Colonic mucosa (tissue), 4 donors: ENCODE measurements around the gene TMEM171. TPM values are rescaled to one million over a fixed set of nuclear protein-coding genes. Genes with fewer than 3 reads are reported as not detected.

Experiments
- DNase-seq: peaks from one replicate; pipeline ENCODE4 v3.0.0-alpha.2; 2020
- H3K27ac ChIP-seq: fragments of 200-600 bp; one replicate; pipeline ENCODE4 v1.8.0; 2021
- H3K27me3 ChIP-seq: fragments of 200-600 bp; one replicate; pipeline ENCODE4 v1.8.0; 2021
- H3K36me3 ChIP-seq: fragments of 200-600 bp; one replicate; pipeline ENCODE4 v1.8.0; 2021
- H3K4me1 ChIP-seq: fragments of 200-600 bp; one replicate; pipeline ENCODE4 v1.8.0; 2021; ENCODE audit warnings: mild to moderate bottlenecking
- H3K4me3 ChIP-seq: fragments of 200-600 bp; one replicate; pipeline ENCODE4 v1.8.0; 2021
- H3K9ac ChIP-seq, 2 donors: one replicate each; pipeline ENCODE4 v1.7.0; 2013; ENCODE audit warnings: control low read depth in 2 of 2, low read depth in 2 of 2, low read length in 2 of 2
- H3K9me3 ChIP-seq: fragments of 200-600 bp; one replicate; pipeline ENCODE4 v1.8.0; 2021
- CTCF ChIP-seq: fragments of 200-600 bp; IDR thresholded peaks from one replicate; pipeline ENCODE4 v1.8.0; 2022; ENCODE audit warnings: antibody characterized with exemption, mild to moderate bottlenecking
- intact Hi-C: fragments of 100-400 bp; cut with DNase I; formaldehyde crosslinking; loops from one replicate; pipeline ENCODE4 v1.14.1; 2022
- total RNA-seq, 2 donors: library from RNA; stranded (reverse); fragmentation: NEBNext Ultra II Directional in 1 of 2; extraction: Animal tissue kit (Norgen Biotek cat#: 25700) in 1 of 2; gene quantifications; one replicate each; pipeline ENCODE4 v1.2.1, GENCODE V29; 2021
- donor health status: healthy.
- donor health status: DM: no; HTN: no; CAD: no.
- donor health status: DM: no; HTN: no; CAD: no.

The TMEM171 gene
- total RNA-seq, 2 donors from 2014 or later, result 69.3 to 121 TPM

DNA sequence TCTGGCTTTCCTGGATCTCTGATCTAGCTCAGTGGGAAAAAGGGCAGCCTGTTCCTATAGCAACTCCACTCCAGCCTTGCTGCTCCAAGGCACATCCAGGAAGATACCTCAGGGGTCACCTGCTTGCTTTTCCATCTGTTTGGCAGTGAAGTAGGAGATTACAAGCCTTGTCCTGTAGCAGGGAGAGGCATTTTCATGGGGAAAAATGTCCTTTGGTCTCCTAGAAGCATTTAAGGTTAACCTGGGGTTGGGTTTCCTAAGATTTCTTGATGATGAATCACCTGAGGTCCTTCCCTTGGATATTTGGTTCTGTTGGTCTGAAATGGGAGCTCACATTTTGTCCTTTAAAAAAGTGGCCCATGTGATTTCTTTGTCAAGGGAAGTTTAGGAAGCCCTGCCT, 51.1 kb downstream of the TMEM171 start:
- no peak for DNase-seq
- Histone ChIP-seq H3K27ac (no peak overlapping the region), H3K4me1 (no peaks in the 10 kb centered on the region), H3K9me3 (no peaks in the 10 kb centered on the region), H3K27me3 (peaks cover 3% of the 10 kb centered on the region), H3K36me3 (no peaks in the 10 kb centered on the region), H3K4me3 (no peak overlapping the region), H3K9ac (no peak overlapping the region)
- intact Hi-C loops, result no loop called here
- no peak for TF ChIP-seq CTCF

GRCh38 chr5:73172951-73173350, 52.6 kb downstream of the TMEM171 start, which contains the start of gene TMEM174:
Gene TMEM174, plus strand, starts transcription at chr5:73173193. Its CDS starts 51 bp downstream, at chr5:73173244.
- intact Hi-C loops, result no loop called here
- Histone ChIP-seq H3K27ac (no peak within 1 kb of the TSS), H3K4me3 (no peak within 1 kb of the TSS), H3K4me1 (no peaks in the 10 kb centered on the region), H3K9me3 (no peaks in the 10 kb centered on the region), H3K27me3 (peaks cover 3% of the 10 kb centered on the region), H3K36me3 (no peaks in the 10 kb centered on the region), H3K9ac (no peak within 1 kb of the TSS)
- no peak for DNase-seq
- TF ChIP-seq CTCF, result no peak

GRCh38 chr5:73174100-73174815, 53.9 kb downstream of the TMEM171 start:
- H3K27ac ChIP-seq, result no peak overlapping the region
- no peak for TF ChIP-seq CTCF

GRCh38 chr5:73176250-73176649, 55.9 kb downstream of the TMEM171 start:
- H3K4me3 ChIP-seq, result no peak overlapping the region
- no peaks in the 10 kb centered on the region for H3K9me3 ChIP-seq
- H3K27me3 ChIP-seq, result peaks cover 3% of the 10 kb centered on the region
- DNase-seq, result no peak
- no peak overlapping the region for H3K27ac ChIP-seq
- no peak overlapping the region for H3K9ac ChIP-seq
- no peak for TF ChIP-seq CTCF
- H3K4me1 ChIP-seq, result no peaks in the 10 kb centered on the region
- intact Hi-C loops, result no loop called here
- no peaks in the 10 kb centered on the region for H3K36me3 ChIP-seq

More at GRCh38 chr5:73174100-73174815, 53.9 kb downstream of the TMEM171 start:
- DNase-seq, result no peak
- intact Hi-C loops, result no loop called here
- Histone ChIP-seq H3K27me3 (peaks cover 3% of the 10 kb centered on the region), H3K9ac (no peak overlapping the region), H3K9me3 (no peaks in the 10 kb centered on the region), H3K4me3 (no peak overlapping the region), H3K4me1 (no peaks in the 10 kb centered on the region), H3K36me3 (no peaks in the 10 kb centered on the region)

DNA sequence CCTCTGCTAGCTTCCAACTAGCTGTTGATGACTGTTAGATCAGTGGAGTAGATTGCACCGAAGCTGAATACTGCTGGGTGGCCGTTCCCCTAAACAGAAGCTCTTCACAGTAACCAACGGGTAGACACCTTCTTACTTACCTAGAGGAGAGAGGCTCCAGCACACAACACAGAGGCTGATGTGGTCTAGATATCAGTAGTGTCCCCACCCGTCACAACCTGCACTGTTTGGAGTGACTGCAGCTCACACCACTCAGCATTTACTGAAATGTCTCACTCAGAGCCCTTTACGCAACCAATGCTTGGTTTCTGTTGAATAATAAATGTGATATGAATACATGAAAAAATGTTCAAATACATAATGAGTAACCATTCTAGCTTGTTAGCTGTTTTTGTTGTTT, 57.9 kb downstream of the TMEM171 start:
- no peak overlapping the region for H3K27ac ChIP-seq
- no peak for TF ChIP-seq CTCF
- intact Hi-C loops, result no loop called here
- no peaks in the 10 kb centered on the region for H3K4me1 ChIP-seq
- H3K9ac ChIP-seq, result no peak overlapping the region
- no peaks in the 10 kb centered on the region for H3K9me3 ChIP-seq
- H3K27me3 ChIP-seq, result peaks cover 3% of the 10 kb centered on the region
- H3K4me3 ChIP-seq, result no peak overlapping the region
- DNase-seq, result no peak
- no peaks in the 10 kb centered on the region for H3K36me3 ChIP-seq
